ENCODE measurements around the gene ITLN1.

Gene ITLN1

DNA sequence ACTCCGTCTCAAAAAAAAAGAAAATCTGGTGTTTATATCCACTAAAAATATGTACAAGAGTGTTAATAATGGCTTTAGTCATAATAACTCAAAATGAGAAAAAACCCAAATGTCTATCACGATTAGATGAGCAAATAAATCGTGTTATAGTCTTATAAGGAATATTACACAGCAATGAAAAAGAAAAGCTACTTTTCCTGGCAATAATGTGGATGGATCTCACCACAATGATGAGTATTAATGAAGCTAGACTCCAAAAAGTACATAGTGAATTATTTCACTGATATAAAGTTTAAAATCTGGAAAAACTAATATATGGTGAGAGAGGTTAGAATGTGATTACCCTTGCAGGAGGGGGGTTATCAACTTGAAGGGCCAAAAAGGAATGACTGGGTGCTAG is 32.0 kb downstream of the ITLN1 start:
- DNase-seq: no peak

DNA sequence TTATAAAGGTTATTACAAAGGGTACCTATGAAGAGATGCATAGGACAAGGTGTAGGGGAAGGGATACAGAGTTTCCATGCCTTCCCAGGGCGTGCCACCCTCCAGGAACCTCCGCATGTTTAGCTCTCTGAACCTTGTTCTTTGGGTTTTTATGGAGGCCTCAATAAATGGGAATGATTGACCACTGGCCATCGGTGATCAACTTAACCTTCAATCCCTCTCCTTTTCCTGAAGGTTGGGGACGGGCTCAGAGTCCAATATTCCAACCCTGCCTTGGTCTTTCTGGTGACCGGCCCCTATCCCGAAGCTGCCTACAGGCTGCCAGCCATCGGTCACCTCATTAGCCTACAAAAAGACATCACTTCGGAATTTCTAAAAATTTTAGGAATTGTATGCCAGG is 34.0 kb downstream of the ITLN1 start:
- no peak for DNase-seq

DNA sequence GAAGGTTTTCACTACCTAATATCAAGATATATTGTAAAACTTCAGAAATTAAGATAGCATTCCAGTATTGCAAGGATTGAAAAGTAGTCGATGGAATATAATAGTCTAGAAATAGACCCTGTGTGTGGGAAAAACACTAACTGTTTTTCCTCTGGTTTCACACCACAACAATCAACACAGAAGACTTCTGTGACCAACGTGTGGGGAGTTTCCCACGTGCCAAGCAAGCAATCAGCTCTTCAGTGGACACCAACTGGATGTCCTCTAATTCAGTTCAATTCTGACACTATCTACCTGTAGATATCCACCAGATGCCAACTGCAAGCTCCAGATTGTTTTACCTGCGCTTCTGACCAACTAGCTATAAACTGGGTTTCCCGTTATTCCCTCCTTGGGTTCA is 34.4 kb downstream of the ITLN1 start:
- no peak for DNase-seq

DNA sequence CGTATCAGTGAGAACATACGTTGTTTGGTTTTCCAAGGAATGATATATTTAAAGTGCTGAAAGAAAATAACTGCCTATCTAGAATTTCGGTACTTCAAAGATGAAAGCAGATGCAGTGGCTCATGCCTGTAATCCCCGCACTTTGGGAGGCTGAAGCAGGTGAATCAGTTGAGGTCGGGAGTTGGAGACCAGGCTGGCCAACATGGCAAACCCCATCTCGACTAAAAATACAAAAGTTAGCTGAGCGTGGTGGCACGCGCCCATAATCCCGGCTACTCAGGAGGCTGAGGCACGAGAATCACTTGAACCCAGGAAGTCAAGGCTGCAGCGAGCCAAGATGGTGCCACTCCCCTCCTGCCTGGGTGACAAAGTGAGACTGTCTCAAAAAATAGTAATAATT is 38.7 kb downstream of the ITLN1 start:
- no peak for DNase-seq

DNA sequence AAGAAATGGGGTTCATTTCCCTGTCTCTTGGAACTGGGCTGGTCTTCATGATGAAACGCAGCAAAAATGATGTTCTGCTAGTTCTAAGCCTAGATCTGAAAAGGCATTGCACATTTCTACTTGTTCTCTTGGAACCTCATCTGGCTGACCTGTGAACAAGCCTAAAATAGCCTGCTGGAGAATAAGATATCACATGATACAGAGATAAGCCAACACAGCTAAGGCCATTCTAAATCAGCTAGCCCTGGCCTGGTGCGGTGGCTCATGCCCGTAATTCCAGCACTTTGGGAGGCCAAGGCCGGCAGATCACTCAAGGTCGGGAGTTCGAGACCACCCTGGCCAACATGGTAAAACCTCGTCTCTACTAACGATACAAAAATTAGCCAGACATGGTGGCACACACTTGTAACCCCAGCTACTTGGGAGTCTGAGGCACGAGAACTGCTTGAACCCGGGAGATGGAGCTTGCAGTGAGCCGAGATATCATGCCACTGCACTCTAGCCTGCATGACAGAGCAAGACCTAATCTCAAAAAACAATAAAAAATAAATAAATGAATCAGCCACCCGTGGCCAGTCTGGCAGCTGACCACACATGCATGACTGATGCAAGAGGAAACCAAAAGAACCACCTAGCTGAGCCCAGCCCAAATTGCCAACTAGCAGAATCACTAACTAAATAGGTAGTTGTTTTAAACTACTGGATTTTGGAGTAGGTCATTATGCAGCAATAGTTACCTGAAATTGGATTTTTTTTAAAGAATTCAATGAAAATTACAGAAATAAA is 40.3 kb downstream of the ITLN1 start:
- no peak for DNase-seq

DNA sequence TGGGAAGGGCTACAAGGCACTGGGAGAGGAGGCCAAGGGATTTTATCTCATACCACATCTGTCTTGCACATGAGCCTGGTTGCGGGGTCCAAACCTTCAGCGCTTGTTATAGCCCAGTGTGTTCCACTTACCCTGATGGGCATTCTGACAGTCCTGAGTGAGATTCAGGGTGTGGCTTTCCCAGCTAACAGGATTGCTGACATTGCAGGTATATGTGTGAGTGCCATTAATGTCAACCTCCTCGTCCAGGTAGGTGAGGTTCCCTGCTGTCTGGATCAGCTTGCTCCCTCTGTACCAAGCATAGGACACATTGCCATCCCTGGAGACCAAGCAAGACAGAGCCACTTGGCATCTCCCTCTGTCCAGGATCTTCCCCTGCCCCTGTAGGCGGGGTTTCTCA is 43.9 kb downstream of the ITLN1 start:
- no peak for DNase-seq

DNA sequence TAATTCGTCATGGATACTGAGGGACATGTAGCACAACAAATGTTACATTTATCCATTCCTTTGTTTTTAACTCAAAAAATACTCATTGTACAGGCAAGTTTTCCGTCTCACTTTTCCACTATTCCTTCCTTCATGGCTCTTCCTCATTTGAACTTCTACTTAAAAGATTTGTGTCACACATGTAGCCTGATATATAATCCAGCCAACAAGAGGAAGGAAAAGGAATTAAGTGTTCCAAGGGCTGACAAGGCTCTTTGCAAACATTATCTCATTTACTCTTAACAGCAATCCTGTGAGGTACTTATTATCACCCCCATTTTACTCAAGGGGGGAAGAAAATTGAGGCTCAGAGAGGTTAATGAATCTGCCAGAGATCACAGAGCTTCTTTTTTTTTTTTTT is 45.2 kb downstream of the ITLN1 start:
- no peak for DNase-seq

DNA sequence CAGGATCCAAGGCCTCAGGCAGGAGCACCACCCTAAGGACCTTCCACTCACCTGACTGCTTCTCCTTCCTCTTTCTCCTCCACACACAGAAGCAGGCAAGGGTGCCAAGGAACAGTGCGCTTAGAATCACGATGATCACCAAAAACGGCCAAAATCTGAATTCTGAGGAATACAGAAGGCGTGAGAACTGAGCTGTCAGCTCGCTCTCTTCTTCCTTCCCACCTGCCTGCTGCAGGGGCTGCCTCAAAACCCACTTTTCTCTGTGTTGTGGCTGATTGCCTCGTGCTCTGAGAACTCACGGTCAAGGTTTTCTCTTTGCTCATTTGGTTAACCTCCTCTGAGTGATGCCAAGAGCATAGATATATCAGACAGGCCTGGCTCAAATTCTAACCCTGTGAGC is 46.1 kb downstream of the ITLN1 start:
- DNase-seq: no peak

DNA sequence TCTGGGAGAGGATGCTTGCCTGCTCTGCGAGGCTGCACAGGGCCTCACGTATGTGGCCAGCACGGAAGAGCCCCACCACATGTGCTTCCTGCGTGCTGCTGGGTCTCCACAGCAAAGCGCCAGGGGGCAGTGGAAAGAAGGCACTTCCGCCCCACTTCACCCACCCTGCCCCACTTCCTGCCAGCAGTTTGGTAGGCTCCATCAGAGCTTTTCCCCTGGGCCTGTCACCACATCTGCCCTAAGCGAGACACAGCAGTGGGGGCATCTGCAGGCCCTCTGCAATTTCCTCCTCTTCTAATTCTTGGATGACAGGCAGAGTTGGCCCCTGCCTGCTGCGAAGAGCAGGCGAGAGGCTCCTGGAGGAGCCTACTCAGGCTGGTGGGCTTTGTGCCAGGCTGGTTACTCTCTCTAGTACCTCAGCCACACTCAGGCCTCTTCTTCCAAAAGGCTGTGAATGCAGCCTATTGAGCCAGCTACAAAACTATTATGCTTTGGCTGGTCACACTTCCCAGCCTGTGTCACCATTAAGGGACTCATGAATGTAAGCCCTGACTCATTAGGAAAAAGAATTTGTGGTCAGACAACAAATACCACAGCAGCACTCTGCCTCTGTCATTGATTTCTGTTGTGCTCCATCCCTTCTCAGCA is 47.3 kb downstream of the ITLN1 start:
- peak; percentile 76 for DNase-seq

DNA sequence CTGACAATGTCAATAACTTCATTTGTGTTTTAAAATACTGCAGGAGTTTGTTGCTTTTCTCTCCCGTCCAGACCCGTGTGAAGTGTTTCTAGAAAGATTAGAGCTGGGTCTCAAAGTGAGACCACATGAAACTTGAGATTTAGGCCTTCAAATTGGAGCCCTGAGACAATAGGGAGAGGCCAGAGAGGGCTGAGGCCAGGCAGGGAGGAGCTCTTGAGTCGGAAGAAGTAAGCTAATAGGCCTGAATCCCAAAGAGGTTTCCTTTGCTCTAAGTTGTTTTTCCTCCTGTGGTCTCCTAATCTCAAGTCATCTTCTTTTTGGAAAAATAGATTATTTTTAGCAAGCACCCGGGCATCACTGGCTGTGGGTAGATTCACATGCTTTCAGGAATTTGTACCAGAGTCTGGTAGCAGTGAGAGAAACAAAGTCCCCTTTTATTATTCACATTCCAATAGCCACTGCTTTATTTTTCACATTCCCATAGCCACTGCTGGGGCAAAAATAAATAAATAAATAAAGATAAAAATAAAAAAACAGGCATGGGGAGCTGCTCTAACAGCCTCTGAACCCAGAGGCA is 47.9 kb downstream of the ITLN1 start:
- no peak for DNase-seq

DNA sequence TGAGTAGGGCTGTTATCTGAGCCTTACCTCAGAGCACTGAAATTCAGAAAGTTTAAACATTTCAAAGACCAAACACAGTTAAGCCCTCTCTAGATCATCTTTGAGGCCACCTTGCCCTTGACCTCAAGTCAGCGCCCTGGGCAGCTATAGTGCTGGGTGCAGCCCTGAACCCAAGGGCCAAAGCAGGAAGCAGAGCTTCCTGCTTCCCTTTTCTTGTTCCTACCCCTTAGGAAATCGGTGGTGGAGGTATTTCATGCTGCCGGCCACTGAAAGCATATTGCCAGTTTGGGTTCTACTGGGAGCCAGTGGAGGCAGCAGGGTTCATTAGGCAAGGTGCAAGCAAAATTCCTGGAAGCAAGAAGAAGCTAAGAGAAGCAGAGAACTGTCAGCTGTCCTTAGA is 48.4 kb downstream of the ITLN1 start:
- no peak for DNase-seq

DNA sequence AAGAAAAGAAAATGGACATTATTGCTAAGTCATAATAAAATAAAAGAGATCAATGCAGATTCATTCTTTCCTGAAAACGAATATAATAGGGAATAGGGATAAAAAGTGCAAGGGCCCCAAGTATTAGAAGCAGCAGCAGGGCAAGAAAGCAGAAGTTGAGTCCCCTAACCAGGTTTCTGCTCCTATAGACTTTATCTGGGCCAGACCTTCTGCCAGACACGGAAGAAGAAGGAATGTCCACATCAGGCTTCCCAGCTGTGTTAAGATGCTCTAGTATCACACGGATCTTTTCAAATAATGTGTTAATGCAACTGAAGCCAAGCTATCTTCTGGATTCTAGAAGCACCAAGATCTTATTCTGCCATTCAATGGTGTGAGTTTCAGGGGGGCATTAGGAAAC is 49.2 kb downstream of the ITLN1 start:
- DNase-seq: no peak

DNA sequence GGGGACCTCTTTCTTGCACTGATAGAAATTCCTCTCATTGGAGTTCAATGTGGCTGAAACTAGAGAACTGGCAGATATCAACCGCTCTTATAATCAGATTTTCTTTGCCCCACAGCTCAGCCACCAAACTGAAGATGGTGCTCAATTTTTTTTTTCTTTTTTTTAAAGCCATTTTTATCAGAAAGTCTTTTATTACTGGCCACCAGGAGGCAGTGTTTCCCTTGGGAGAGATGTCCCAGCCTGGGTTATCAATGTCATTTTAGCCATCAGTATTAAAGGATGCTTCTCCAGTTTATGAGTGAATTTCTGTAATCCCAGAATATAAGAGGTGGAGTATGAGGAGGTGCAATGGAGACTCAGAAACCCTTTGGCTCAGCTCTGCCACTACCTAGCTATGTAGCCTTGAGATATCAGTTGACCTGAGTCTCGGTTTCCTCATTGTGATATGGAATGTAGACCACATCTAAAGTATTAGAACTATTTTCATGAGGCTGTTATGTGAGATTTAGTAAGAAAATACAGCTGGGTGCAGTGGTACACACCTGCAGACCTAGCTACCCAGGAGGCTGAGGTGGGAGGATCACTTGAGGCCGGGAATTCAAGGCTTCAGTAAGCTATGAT is 49.9 kb downstream of the ITLN1 start:
- DNase-seq: peak; percentile 41

DNA sequence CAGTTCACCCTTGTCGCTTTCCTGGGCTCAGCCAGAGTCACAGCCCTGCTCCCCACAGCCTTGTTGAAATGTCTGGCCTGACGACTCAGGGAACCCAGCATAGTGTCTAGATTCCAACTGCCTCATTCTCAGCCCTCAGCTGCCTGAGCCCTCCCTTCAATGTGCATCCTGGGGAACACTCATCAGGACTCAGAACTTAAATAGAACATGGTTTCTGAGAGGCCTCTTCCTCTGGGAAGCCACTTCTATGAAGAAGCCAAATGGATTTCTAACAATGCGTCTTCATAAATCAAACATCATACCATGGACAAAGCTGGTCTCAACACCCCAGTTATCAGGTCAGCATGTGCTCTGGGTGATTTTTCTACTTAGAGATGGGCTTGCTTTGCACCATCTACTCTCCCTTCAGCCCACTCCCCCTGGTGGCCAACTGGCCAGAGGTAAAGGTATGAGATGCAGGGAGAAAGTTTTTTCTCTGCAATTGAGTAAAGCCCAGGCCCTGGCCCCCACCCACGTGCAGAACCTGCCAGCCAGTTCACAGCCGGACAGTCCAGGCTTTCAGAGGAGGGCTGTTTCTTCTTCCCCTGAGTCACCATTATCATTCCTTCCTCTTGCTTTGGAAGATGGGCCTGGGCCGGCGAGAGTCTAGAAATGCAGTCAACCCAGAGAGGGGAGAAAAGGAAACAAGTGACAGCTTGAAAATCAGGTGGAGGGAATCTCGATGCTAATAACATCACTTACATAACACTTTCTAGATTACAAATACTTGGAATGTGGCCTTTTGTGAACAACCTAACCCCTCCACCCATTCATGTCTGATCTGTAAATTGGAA is 54.4 kb downstream of the ITLN1 start:
- DNase-seq: peak; percentile 80

DNA sequence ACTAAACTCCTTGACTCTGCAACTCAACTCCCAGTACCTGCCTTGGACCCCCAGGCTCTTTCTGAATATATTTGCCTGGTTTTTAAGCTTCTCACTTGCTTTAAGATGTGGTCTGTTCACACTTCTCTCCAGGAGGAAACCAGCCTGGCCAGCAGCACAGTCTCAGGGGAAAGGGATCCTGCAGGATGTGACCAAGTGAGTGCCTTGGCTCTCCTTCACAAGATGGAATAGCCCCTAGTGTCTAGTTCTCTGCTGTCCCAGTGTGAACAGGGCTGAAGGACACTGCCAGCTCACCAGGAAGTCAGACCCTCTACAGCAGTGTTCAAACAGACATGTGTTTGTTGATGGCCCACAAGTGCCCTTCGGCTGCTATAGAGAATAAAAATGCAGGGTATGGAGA is 55.2 kb downstream of the ITLN1 start:
- no peak for DNase-seq

DNA sequence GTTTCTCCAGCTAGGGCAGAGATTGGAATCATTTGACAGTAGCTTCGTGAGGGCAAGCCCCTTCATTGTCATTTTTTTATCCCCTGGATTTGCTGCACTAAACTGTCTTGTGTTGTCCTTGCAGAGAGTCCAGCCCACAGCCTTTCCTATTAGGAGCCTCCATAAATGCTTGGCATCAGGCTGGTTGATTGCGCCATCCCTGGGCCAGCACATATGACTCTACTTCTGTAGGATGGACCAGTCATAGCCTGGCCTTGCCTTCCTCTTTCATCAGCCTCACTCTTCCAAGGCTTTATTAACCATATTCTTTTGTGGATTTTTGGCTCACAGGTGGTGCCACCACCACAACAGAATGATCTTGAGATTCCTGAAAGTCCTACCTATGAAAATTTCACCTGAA is 57.6 kb downstream of the ITLN1 start:
- DNase-seq: no peak

DNA sequence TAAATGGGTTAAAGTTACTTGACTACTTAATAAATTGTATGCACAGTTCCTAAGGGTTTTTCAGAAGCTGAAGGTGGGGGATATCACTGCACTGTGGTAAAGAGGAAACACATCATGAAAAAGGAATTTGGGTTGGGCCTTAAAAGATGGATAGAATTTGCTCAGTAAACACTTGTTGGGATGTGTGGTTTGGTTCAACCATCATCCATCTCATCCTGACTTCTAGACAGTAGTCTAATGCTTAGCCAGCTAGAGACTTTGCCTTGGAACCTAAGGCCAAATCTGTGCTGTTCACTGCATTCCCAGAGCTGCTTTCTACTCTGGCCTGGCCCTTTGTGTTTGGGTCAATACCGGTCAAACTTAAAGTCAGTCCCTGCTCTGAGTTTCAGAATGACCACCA is 58.4 kb downstream of the ITLN1 start:
- no peak for DNase-seq

Measured in activated naive CD4-positive, alpha-beta T cell treated with Interleukin-2 at 50 U/mL for 16 hours (primary cell).